ENCODE measurements around the gene RNF150.

GRCh38 chr4:140993370-140993769, 139.9 kb downstream of the RNF150 start:
- TF ChIP-seq, protein P1, sequence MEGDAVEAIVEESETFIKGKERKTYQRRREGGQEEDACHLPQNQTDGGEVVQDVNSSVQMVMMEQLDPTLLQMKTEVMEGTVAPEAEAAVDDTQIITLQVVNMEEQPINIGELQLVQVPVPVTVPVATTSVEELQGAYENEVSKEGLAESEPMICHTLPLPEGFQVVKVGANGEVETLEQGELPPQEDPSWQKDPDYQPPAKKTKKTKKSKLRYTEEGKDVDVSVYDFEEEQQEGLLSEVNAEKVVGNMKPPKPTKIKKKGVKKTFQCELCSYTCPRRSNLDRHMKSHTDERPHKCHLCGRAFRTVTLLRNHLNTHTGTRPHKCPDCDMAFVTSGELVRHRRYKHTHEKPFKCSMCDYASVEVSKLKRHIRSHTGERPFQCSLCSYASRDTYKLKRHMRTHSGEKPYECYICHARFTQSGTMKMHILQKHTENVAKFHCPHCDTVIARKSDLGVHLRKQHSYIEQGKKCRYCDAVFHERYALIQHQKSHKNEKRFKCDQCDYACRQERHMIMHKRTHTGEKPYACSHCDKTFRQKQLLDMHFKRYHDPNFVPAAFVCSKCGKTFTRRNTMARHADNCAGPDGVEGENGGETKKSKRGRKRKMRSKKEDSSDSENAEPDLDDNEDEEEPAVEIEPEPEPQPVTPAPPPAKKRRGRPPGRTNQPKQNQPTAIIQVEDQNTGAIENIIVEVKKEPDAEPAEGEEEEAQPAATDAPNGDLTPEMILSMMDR (IDR thresholded peaks at IDR 0.05) = no peak
- no peak for TF ChIP-seq RNF2 (IDR thresholded peaks at IDR 0.05; ENCODE audit: borderline replicate concordance, low read depth)
- TF ChIP-seq POLR2A (IDR thresholded peaks at IDR 0.05; ENCODE audit: low read length) = no peak
- no peak for TF ChIP-seq HDAC2 (IDR thresholded peaks at IDR 0.05)

All from A549 (cell line).